Left forelimb (tissue), 1 donor: ENCODE measurements around the gene HDAC9.

ENCODE experiments used
- DNase-seq: peaks from one replicate; pipeline ENCODE4 v3.0.0-alpha.2; 2018; ENCODE audit warnings: low spot score

Gene HDAC9

GRCh38 chr7:18494821-18495408, 634 bp upstream of the HDAC9 start:
- DNase-seq: no peak

- DNase-seq: no peak
These were observed 772 bp downstream of the HDAC9 start for GRCh38 chr7:18496341-18496700.

DNA sequence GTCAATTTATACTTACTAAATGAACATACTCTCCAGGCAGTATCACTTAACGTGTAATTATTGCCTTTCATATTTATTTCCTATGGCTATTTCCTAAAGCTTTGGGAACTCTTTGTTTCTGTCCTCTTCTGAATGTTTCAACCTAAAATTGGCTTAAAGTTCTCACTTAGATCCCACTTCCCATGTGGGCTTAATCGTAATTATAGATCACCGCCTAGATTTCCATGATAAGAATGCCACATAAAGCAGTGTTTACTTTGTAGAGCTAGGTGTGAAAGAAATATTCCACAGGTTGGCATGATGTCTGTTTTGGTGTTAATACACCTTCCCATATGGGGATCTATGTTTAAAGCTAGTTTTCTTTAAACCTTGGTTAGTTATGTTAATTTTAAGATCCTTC, 1.5 kb downstream of the HDAC9 start:
- DNase-seq: no peak

DNA sequence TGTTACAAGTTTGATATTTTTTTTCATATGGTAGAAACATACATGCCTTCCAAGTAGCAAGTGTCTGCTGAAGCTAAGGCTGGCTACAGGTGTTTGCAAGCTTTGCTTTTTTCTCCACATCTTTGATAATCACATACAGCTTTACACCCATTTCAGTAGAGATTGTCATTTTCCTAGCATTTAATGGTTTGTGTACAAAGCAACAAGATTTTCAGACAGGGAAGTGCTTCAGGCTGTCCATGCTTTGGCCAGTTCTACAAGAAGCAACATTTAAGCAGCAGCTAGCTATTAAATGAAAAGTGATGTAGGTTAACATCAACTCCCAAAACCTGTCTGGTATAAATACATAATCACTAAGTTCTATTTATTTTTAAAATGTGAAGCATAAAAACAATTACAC, 2.3 kb downstream of the HDAC9 start:
- DNase-seq: no peak

GRCh38 chr7:18498341-18498740, 2.8 kb downstream of the HDAC9 start:
- DNase-seq: no peak

DNA sequence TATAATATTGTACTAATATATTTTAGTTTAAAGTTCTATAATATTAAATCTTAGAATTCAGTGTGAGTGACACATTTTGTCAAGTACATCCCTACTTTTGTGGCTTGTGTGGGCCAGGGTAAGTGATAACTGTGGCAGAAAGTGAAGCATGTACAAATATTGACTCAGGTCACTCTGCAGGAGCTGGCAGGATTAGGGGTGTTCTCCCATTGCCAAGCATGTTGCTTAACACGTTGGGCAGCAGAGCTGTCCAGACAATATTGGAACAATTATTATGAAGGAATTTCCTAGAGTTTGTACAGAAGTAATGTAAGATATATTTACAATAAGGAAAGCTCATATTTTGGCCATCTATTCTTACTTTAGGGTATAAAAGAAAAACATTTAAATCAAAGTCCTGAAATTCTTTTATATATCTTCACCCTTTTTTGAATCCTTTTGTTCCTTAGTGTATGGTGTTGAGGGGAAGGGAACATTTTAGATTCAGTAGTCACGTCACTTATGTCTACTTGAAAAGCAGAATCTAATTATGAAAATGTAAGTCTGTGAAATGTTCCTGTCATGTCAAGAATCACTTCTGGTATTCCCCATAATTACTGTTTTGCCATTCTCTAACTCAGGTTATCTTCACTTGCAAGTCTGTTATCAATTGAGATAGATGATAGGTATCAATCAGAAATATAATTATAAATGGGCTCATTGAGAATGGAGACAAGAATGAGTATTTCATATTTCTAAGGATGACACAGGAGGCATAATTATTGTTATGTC, 4.0 kb downstream of the HDAC9 start:
- no peak for DNase-seq

DNA sequence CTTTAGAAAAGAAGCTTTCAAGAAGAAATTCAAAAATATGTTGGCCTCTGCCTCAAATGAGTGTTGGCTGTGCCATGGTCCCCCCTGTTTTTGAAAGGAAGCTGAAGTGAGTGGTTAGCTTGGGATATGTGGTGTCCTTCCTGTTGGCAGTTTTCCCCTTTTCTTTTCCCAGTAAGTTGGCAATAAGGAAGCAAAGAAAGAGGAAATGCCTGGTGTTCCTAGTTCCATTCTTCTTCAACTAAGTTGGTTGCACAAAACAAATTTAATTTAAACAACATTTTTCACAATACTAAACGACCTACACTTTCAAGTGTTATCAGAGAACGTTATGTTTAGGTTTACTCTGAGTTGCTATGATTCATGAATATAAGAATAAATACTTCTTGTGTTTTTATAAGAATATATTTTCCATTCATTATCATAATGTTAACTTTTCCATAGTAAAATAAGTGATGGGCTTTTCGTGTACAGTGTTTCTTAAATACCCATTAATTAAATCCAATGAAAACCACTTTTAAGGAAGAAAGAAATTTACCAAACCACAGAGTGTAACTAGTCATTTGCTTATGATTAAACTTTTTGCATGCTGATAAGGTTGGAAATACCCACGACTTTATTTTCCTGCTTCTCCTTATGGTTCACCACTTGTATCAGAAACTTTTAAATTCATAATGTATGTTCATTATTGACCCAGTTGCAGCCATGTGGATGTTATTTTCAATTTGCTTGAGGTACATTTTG, 7.7 kb downstream of the HDAC9 start:
- DNase-seq: no peak

DNA sequence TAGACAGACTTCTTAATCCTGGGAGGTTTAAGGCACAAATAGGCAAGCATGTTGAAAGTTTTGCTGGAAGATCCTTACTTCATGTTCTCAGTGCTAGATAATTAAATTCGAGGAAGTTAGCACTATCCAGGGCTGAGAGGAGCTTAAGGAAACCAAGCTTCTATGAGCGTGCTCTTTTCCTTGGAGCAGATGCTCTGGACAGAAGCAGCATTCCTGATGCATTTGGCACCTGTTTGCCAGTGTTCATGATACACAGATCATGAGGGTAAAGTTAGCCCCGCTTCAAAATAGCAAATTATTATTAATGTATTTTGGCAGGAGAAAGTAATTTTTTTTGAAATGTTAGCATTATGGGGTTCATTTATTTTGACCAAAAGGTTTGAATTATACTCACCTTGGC, 9.4 kb downstream of the HDAC9 start:
- no peak for DNase-seq

GRCh38 chr7:18505870-18506460, 10.4 kb downstream of the HDAC9 start:
- no peak for DNase-seq

GRCh38 chr7:18508443-18509427, 13.2 kb downstream of the HDAC9 start:
- DNase-seq: no peak

DNA sequence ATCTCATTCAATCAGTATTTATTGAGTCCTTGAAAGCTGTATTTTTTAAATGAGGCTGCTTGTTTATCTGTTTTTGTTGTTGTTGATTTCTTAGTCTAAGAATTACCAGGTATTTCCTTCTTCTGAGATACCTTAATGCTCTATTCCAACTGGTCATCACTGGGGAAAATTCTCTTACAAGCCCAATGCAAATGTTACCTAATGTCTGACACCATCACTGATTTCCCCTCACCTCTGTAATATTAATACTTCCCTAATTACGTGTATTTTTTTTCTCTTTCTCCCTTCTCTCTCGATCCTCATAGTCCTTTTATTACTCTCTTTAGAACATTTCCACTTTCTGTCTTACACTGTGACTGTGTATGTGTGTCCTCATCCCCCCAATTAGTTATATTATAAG, 13.9 kb downstream of the HDAC9 start:
- DNase-seq: no peak

- no peak for DNase-seq
These were observed 16.0 kb downstream of the HDAC9 start for GRCh38 chr7:18511351-18512140.

DNA sequence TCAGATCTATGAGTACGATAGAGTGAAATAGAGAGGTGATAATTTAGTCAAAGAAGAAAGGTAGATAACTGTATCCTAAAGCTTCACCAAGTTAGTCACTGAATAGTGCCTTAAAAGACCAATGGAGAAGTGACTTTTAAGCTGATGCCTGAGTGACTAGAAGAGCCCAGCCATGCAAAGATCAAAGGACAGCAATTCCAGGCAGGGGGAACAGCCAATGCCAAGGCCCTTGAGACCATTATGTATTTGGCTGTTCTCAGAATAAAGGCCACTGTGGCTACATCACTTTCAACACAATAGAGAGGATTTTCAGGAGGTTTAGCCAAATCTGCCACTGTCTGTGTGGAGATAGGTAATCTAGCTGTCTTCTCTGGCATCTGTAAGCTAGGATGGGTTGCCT, 17.8 kb downstream of the HDAC9 start:
- DNase-seq: no peak

- DNase-seq: no peak
These were observed 19.5 kb downstream of the HDAC9 start for GRCh38 chr7:18515067-18515466.

GRCh38 chr7:18517646-18518045, 22.1 kb downstream of the HDAC9 start:
- no peak for DNase-seq

DNA sequence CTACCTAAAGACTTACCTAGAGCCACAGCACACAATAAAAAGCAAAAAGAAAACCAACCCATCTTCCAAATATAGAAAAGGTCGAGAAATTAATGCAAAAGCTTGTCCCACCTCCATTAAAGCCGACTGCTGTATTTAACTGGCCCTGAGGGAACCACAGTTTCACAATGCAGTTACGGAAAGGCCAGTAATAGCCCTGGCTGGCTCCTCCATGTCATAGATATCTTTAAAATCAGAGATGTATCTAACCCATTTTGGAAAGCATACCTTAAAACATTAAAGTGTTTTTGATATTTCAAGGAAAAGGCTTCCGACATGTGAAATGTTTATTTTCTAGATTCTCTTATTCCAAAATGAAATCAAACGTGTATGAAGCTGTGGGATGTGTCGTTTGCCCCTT, 23.0 kb downstream of the HDAC9 start:
- no peak for DNase-seq

- no peak for DNase-seq
These were observed 25.1 kb downstream of the HDAC9 start for GRCh38 chr7:18520450-18521235.

DNA sequence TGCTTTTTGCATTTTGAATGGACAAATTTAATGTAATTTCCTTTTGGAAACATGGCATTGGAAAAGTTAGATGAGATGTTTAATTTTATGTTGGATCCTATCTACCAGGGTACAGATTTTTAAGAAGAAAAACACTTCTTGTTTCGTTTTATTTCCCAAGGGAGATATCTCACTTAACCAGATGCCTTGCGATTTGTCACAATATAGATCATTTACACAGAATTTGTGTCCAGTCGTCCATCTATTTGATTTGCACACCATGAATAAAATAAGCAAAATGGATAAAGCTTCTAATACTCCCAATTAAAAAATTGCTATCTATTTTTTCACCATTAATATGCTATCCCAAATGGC, 25.7 kb downstream of the HDAC9 start:
- DNase-seq: no peak

DNA sequence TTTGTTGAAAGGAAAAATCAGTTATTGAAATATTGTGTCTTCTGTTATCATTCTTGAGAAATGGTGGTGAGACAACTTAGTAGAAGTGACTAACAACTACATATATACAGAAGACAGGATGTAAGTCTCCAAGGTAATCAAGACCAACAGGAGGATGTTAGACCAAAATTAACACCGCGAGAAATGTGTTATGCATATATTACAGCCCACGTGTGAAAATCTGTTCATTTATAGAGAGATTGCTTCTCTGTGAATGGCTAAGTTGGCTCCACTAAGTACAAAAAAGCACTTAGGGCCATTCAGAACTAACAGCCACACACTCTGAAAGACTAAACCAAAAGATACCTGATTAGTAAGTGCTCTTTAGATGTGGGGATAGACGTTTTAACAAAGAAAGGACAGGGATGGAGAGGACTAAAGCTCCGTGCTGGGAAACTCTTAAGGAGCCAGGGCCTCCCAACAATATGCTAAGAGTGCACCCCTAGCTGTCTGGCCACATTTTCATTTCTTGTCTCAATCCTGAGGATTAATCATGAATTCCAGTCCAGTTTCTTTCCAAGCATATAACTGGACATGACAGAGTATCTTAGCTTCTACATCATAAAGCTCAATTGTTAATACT, 26.5 kb downstream of the HDAC9 start:
- DNase-seq: no peak

DNA sequence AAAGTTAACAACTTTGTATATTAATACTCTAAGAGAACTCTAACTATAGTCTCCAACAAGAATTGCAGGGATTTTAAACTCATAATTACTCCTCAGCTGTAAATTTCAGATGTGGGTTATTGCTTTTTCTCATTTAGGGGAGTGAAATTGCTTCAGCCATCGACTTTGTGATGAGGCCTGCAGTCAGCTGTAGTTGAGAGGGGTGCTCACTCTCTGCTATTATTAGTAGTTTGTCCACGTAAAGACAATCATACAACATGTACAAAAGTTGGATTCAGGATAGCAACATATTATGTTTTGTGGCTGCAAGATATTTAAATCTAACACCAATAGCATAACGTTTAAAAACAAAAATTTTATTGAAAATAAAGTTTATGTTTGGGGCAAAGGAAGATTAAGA, 28.7 kb downstream of the HDAC9 start:
- no peak for DNase-seq
